Measurements from ENCODE around the gene HAUS2. TPM values are rescaled to one million over a fixed set of nuclear protein-coding genes. Genes with fewer than 3 reads are reported as not detected.
"Not testable (repeated sequence)": the region's sequence is repeated elsewhere in the genome, so short reads cannot be mapped to it uniquely, and the experiment has no call there.

HAUS2 gene
- 14.4 TPM for polyA plus RNA-seq (ENCODE audit: insufficient read length)

- DNase-seq = peak; percentile 90
Measured at GRCh38 chr15:42548249-42549031, at the start of gene HAUS2, which contains the start of gene LRRC57. Gene HAUS2, plus strand, starts transcription at chr15:42548838. Its CDS starts 35 bp downstream, at chr15:42548873. Gene LRRC57, minus strand, starts transcription at chr15:42548793. Its CDS starts 359 bp downstream, at chr15:42548434.

GRCh38 chr15:42499858-42500609, 48.6 kb upstream of the HAUS2 start:
- no peak for DNase-seq

DNA sequence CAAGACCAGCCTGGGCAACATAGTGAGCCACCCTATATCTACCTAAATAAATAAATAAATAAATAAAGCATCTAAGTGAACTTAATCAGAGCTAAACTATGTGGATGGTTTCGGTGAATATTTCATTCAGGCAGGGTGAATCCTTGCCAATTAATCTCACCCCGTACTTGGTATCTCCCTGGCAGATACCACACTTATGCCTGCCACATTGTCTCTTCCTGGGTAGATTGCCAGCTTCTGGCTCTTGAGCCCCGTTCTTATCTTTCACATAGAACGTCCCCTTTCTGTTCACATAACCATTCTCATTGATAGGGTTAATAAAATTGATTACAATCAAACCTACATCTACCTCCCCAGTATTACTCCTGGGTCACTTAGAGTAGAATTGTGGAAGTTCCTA, 46.2 kb upstream of the HAUS2 start:
- no peak for DNase-seq

GRCh38 chr15:42503825-42504224, 44.8 kb upstream of the HAUS2 start:
- DNase-seq = no peak

- DNase-seq = no peak
Measured at GRCh38 chr15:42504631-42505030, 44.0 kb upstream of the HAUS2 start.

DNA sequence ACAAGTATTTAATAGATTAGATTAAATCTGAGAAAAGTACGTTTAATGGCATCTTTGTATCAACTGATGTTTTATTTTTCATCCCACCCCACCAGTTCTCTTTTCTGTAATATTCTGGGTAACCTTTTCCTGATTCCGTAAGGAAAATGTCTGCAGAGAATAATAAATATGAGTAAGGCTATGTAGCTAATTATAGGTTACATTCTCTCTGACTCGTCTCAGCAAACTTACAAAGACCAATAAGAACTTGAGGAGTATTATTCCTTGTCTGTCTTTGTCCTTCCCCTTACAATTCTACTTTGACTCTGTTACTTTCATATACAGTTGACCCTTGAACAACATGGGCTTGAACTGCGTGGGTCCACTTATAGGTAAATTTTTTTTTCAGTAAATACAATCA, 41.1 kb upstream of the HAUS2 start:
- no peak for DNase-seq

DNA sequence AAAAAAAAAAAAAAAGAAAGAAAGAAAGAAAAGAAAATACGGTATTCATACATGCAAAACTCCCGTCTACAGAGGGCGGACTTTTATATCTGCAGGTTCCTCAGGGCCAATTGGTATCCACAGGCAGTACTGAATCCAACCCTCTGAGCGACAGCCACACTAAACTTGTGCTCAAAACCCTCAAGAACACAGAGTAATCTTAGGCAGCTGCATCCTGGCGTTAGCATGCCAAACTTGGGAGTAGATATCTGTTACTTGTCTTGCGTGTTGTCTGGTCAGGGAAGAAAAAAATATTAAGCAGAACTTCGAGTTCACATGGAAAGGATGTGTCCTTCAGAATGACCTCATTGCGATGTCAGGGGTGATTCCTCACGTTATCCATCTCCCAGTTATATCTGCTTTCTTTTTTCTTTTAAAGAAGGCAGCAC, 40.4 kb upstream of the HAUS2 start:
- DNase-seq = no peak

DNA sequence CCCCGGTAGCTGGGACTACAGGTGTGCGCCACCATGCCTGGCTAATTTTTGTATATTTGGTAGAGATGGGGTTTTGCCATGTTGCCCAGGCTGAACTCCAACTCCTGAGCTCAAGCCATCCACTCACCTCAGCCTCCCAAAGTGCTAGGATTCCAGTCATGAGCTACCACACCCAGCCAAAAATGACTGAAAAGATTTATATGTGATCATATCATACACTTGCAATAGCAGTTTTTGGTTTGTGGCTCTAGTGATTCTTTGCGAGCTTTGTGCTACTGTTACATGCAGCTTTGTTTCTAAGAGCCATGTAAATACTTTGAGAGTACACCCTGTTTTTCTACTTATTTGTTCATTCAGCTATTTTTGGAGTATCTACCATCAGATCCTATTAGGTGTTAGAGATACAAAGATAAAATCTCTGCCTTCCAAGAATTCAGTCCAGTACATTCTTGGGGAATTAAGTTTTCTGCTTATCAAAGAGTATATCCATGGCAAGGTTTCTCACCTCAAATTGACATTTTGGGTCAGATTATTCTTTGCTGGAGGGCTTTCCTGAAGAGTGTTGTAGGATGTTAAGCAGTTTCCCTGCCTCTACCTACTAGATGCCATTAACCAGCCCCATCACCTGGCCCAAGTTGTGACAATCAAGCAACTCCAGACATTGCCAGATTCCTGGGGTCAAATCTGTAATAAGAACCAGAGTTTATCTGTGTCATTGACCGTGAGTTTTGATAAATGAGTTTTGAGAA, 38.2 kb upstream of the HAUS2 start:
- DNase-seq = no peak

DNA sequence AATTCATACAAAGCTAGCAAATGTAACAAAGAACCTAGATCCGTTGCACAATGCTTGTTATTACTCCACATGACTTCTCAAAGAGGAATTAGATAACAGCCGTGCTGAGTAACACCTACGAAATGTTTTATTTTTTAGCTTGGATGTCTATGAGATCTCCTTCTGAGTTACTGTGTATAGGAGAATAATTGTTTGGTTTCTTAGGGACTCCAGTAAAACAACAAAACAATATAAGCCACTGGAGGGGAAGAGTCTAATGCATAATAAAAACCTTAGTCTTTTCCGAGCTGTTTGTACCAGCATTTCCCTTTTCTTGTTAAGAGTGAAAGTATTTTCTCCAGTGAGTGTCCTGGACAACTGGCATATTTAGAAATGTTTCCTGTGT, 37.6 kb upstream of the HAUS2 start:
- no peak for DNase-seq

DNA sequence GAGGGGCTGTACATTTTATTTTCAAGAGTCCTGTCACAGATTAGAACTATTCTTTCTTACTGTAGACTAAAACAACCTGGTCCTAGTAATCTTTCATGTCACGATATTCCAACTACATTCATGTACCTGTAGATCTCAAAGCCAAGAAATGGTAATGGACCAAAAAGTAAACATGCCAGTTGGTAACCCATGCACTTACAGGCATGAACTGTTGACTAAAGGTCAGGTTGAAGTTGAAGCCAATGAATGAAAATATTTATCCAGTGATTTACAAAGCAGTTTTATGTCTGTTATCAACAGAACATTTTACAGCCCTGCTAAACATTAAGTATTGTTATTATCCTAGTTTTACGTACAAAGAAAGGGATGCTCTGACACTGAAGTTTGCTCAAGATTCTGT, 25.3 kb upstream of the HAUS2 start:
- DNase-seq = no peak

- DNase-seq = no peak
Measured at GRCh38 chr15:42528970-42529369, 19.7 kb upstream of the HAUS2 start.

- DNase-seq = no peak
Measured at GRCh38 chr15:42533246-42533645, 15.4 kb upstream of the HAUS2 start.

GRCh38 chr15:42544853-42545629, 3.6 kb upstream of the HAUS2 start:
- DNase-seq = no peak

GRCh38 chr15:42547918-42548248, 755 bp upstream of the HAUS2 start:
- DNase-seq = no peak

DNA sequence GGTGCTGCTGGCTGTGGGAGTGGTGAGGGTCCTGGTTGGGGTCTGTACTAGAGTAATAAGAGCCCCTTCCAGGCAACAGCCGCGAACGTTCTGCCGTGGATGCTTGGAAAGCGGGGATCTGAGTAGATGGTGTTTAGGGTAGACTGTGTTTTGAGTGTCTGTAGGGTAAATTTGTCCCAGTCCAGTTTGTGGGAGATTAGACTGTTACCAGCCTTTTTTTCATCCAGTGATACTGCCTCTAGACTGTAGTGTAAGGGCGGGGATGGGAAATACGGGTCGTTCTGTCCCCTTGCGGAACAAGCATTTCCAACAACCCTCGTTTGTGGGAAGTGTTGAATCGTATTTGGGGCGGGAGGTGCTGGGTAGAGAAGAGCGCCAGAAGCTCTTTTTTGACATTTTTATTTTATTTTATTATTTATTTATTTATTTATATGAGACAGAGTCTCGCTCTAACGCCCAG, 424 bp downstream of the HAUS2 start:
- no peak for DNase-seq

DNA sequence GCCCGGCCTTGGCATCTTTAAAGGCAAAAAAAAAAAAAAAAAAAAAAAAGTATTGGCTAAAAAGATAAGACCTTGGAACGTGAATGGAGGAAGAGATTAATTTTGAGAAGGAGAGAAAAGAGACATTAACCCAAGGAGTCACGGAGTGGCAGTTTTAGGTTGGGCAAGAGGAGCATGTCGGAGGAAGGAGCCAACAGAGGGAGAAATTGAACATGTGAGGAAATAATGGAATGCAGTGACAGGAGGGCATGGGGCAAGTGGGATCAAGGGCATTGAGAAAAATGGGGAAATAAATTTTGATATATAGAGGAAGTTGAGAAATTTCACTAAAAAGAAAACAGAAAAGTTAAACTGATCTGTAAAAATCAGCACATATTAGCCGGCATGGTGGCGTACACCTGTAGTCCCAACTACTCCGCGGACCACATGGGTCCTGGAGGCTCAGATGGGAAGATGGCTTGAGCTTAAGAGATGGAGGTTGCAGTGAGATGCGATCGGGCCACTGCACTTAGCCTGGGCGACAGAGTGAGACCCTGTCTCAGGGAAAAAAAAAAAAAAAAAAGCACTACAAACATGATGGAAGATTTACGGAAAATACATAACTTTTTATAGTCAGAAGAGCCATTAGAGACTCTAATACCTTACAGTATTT, 1.2 kb downstream of the HAUS2 start:
- no peak for DNase-seq

- DNase-seq = no peak
Measured at GRCh38 chr15:42553554-42553953, 4.9 kb downstream of the HAUS2 start.

GRCh38 chr15:42556550-42557207, 8.0 kb downstream of the HAUS2 start:
- not testable (repeated sequence) for DNase-seq

- DNase-seq = no peak
Measured at GRCh38 chr15:42558739-42559138, 10.1 kb downstream of the HAUS2 start.

- DNase-seq = peak; percentile 99
Measured at GRCh38 chr15:42575188-42576039, 26.8 kb downstream of the HAUS2 start, which contains the start of gene STARD9. Gene STARD9, plus strand, starts transcription at chr15:42575606. Its CDS starts 110 bp downstream, at chr15:42575716.
